GM12873 (cell line): Measurements from ENCODE around the gene OSBPL6.

Experiments
- TF ChIP-seq, protein P1 (sequence below): IDR thresholded peaks from 2 replicates; pipeline ENCODE4 v1.5.1; 2012; ENCODE audit warnings: low read depth, mild to moderate bottlenecking, moderate library complexity, low read length, control low read depth; ENCODE audit not compliant: insufficient read depth; ENCODE audit errors: missing control alignments

Gene OSBPL6

GRCh38 chr2:178238750-178239149 lies 44.4 kb downstream of the OSBPL6 start:
- TF ChIP-seq, protein P1, sequence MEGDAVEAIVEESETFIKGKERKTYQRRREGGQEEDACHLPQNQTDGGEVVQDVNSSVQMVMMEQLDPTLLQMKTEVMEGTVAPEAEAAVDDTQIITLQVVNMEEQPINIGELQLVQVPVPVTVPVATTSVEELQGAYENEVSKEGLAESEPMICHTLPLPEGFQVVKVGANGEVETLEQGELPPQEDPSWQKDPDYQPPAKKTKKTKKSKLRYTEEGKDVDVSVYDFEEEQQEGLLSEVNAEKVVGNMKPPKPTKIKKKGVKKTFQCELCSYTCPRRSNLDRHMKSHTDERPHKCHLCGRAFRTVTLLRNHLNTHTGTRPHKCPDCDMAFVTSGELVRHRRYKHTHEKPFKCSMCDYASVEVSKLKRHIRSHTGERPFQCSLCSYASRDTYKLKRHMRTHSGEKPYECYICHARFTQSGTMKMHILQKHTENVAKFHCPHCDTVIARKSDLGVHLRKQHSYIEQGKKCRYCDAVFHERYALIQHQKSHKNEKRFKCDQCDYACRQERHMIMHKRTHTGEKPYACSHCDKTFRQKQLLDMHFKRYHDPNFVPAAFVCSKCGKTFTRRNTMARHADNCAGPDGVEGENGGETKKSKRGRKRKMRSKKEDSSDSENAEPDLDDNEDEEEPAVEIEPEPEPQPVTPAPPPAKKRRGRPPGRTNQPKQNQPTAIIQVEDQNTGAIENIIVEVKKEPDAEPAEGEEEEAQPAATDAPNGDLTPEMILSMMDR, result no peak

DNA sequence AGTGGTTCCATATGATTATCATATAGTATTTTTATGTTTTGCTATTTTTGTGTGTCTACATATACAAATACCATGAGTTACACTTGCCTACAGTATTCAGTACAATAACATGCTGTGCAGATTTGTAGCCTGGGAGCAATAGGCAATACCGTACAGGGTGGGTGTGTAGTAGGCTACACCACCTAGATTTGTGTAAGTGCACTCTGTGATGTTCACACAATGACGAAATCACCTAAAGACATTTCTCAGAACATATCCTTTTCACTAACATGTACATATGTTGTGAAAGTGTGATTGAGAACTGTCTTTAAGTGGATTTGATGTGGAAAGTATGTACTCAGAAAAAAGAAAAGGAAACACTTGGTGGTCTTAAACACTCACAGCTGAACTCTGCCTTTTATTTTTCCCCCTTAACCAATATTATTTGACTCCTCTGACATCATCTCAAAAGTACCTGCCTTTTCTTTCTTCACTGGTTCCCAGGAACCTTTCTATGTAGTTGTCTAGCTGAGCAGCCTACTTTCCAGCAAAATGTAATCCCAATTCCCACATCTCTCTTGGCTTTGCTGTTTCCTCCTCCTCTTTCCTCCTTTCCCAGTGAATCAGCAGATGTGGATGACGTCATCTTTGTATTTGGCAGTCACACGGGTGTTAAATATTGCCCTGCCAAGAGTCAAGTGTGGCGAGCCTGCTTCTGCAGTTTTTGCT lies 47.7 kb downstream of the OSBPL6 start:
- TF ChIP-seq, protein P1, result no peak

DNA sequence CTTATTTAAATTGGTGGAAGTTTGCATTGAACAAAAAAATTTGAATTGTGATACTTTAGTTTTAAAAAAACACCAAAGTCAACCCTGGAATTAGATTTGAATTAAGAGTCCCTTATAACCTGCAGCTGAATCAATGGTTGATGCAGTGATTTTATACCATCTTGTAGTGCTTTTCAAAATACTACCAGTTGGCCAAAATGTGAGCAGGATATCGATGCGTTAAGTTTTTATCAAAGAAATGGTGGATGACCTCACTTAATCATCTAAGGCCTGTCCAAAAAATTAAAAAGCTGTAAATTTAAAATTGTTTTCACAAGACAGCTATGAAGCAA lies 48.2 kb downstream of the OSBPL6 start:
- TF ChIP-seq, protein P1, result no peak

GRCh38 chr2:178243961-178244360 lies 49.6 kb downstream of the OSBPL6 start:
- TF ChIP-seq, protein P1, result no peak

DNA sequence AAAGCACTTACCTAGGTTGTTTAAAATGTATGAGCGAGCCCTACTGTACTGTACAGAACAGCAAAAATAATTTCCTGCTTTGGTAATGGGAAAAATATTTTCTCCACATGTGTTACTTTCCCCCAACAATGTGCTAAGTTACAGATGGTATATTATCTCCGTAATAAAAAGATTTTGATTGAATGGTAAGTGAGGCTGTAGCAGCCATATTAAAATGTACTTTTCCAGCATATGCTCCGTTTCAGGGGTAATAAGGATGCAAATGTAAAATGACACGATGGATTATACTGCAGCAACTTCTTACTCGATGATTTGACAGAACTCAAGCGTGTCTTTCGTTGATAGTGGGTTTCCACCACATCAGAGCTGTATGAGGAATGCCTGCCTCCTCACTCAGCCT lies 50.5 kb downstream of the OSBPL6 start:
- TF ChIP-seq, protein P1, result no peak

DNA sequence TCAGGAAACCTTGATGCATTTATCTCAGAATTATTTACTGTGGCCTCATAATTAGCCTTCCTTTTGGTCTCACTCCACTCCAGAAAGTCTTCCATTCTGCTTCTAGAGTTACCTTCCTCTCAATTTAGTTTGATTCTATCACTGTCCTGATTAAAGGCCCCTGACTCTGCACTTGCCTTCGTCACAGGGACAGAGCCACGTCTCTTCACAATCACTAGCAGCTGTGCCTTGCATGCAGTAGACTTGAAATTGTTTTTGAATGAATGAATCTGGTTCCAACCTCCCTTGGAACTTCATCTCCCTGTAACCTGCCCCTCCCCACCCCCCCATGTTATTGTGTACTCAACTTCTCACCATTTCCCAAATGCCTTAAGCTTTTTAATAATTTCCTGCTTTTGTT lies 52.4 kb downstream of the OSBPL6 start:
- TF ChIP-seq, protein P1, result no peak

DNA sequence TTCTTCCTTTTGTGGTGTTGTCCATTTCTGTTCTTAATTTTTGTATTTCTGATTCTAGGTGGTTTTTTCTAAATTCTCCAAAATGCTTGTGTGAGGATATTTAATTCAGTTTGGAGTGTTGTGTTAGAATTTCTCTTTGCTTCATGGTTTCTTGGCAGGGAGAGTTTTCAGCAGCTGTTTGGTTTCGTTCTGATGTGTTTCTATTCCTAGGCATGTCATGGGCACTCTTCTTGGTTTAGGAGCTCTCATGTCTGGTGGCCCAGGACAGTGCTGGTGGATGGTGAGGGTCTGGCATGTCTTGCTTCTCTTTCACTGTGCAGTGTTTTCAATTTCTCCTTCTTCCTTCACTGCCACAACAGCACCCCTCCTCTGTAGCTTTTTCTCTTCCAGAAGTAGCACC lies 52.9 kb downstream of the OSBPL6 start:
- TF ChIP-seq, protein P1, result no peak

DNA sequence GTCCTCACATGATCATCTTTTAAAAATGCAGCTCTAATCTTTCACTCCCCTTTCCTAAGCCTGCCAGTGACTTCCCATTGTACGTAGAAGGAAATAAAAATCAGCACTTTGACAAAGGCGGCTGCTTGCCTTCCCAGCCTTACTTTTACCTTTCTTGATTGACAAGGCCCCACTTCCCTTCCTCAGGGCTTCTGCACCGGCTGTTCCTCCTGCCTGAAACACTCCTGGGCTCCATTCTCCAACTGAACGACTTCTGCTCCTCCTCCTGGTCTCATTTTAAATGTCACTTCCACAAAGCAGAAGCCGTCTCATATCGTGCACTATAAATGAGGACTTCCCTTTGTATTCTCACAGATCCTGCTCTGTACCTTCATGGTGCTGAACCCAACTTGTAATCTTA lies 56.1 kb downstream of the OSBPL6 start:
- TF ChIP-seq, protein P1, result no peak
